Prostate gland (tissue), 2 donors: ENCODE results near the gene SCUBE1. TPM values are rescaled to one million over a fixed set of nuclear protein-coding genes. Genes with fewer than 3 reads are reported as not detected.

Source experiments
- DNase-seq: peaks from one replicate; pipeline ENCODE4 v3.0.0-alpha.2; 2019; ENCODE audit warnings: low spot score
- H3K27ac ChIP-seq, 2 donors: fragments of 200-600 bp; sonication (generic); 2 replicates each; pipeline ENCODE4 v1.5.1; 2017 to 2019
- H3K27me3 ChIP-seq: fragments of 200-600 bp; sonication (generic); replicated peaks from 2 replicates; pipeline ENCODE4 v1.5.1; 2019; ENCODE audit not compliant: insufficient read depth
- H3K36me3 ChIP-seq, 2 donors: fragments of 200-600 bp; sonication (generic); 1 replicate in 1 of 2; 2 replicates in 1 of 2; pipeline versions ENCODE4 v1.5.1 to v1.8.1; 2017 to 2019
- H3K4me1 ChIP-seq: fragments of 200-600 bp; sonication (generic); replicated peaks from 2 replicates; pipeline ENCODE4 v1.5.1; 2019
- H3K4me3 ChIP-seq, 2 donors: fragments of 200-600 bp; sonication (generic); 2 replicates each; pipeline ENCODE4 v1.5.1; 2017 to 2019
- H3K9me3 ChIP-seq: fragments of 200-600 bp; sonication (generic); 2 replicates; pipeline ENCODE4 v1.5.1; 2017
- CTCF ChIP-seq, 4 experiments: fragments of 200-600 bp in 2 of 4; fragments of 450-650 bp in 2 of 4; sonication (generic) in 2 of 4; IDR thresholded peaks; 1 replicate in 3 of 4; 2 replicates in 1 of 4; pipeline ENCODE4 v1.5.1; 2016 to 2019; ENCODE audit warnings: antibody characterized with exemption in 4 of 4, mild to moderate bottlenecking in 2 of 4, moderate library complexity in 2 of 4
- POLR2A ChIP-seq: fragments of 450-650 bp; IDR thresholded peaks from one replicate; pipeline ENCODE4 v1.6.1; 2016; ENCODE audit warnings: antibody characterized with exemption, mild to moderate bottlenecking
- POLR2AphosphoS5 ChIP-seq: sonication (generic); formaldehyde crosslinking; IDR thresholded peaks from one replicate; pipeline ENCODE4 v1.6.1; 2017; ENCODE audit warnings: antibody characterized with exemption
- WGBS: methylation state at CpG from one replicate; pipeline ENCODE4 v1.1.5; 2018; 5-methylcytosine and 5-hydroxymethylcytosine counted together
- intact Hi-C: fragments of 100-400 bp; cut with DNase I; formaldehyde crosslinking; loops from one replicate; pipeline ENCODE4 v1.14.2; 2022
- total RNA-seq, 2 donors: library from RNA; depleted of rRNA; stranded (reverse); fragments of >200 nt; gene quantifications; one replicate each; pipeline ENCODE4 v1.1.0, GENCODE V29; 2016

Gene SCUBE1
- total RNA-seq, 2 donors from 2014 or later = 0.68 to 23.5 TPM

- intact Hi-C loops = no loop called here
- H3K4me1 ChIP-seq = no peaks in the 10 kb centered on the region
- peaks cover 5% of the 10 kb centered on the region for H3K27me3 ChIP-seq
- TF ChIP-seq POLR2AphosphoS5 (no peak), CTCF (IDR thresholded peaks at IDR 0.05) (no peak), POLR2A (no peak)
- no peak for DNase-seq
- no peaks in the 10 kb centered on the region for H3K9me3 ChIP-seq
- no peak overlapping the region for H3K27ac ChIP-seq
- no peaks in the 10 kb centered on the region for H3K36me3 ChIP-seq
- H3K4me3 ChIP-seq = no peak overlapping the region
- WGBS = 96% methylated on average over 13 of the region's 13 CpGs
These were observed 75.7 kb downstream of the SCUBE1 start for GRCh38 chr22:43267332-43267980.

- WGBS = 90% methylated on average over 9 of the region's 9 CpGs
- TF ChIP-seq CTCF (IDR thresholded peaks at IDR 0.05) = no peak
- TF ChIP-seq POLR2A = no peak
- no peak for TF ChIP-seq POLR2AphosphoS5
These were observed 77.1 kb downstream of the SCUBE1 start for GRCh38 chr22:43266076-43266475.

GRCh38 chr22:43263645-43264514, 79.3 kb downstream of the SCUBE1 start:
- Histone ChIP-seq H3K9me3 (no peaks in the 10 kb centered on the region), H3K4me1 (no peaks in the 10 kb centered on the region), H3K27me3 (peaks cover 5% of the 10 kb centered on the region), H3K27ac (no peak overlapping the region), H3K36me3 (no peaks in the 10 kb centered on the region), H3K4me3 (no peak overlapping the region)
- no peak for TF ChIP-seq POLR2AphosphoS5
- no peak for TF ChIP-seq CTCF (IDR thresholded peaks at IDR 0.05)
- TF ChIP-seq POLR2A = no peak
- peak; percentile 22 for DNase-seq
- intact Hi-C loops = no loop called here
- WGBS = 11% methylated on average over 27 of the region's 27 CpGs

More at GRCh38 chr22:43266076-43266475, 77.1 kb downstream of the SCUBE1 start:
- no peak overlapping the region for H3K4me3 ChIP-seq
- H3K36me3 ChIP-seq = no peaks in the 10 kb centered on the region
- intact Hi-C loops = no loop called here
- no peak overlapping the region for H3K27ac ChIP-seq
- peaks cover 5% of the 10 kb centered on the region for H3K27me3 ChIP-seq
- no peaks in the 10 kb centered on the region for H3K9me3 ChIP-seq
- H3K4me1 ChIP-seq = no peaks in the 10 kb centered on the region
- no peak for DNase-seq

GRCh38 chr22:43262990-43263644, 80.1 kb downstream of the SCUBE1 start:
- no peak overlapping the region for H3K27ac ChIP-seq
- TF ChIP-seq POLR2AphosphoS5 (no peak), CTCF (IDR thresholded peaks at IDR 0.05) (no peak), POLR2A (no peak)
- H3K4me3 ChIP-seq = no peak overlapping the region
- no peaks in the 10 kb centered on the region for H3K4me1 ChIP-seq
- intact Hi-C loops = no loop called here
- peaks cover 5% of the 10 kb centered on the region for H3K27me3 ChIP-seq
- H3K36me3 ChIP-seq = no peaks in the 10 kb centered on the region
- H3K9me3 ChIP-seq = no peaks in the 10 kb centered on the region
- no peak for DNase-seq
- WGBS = 60% methylated on average over 19 of the region's 19 CpGs
